Ectodermal cell (in vitro differentiated cells): ENCODE results near the gene OXSR1.
"Not testable (repeated sequence)": the region's sequence is repeated elsewhere in the genome, so short reads cannot be mapped to it uniquely, and the experiment has no call there.

ENCODE experiments used
- H3K27ac ChIP-seq: 2 replicates; pipeline ENCODE4 v1.7.0; 2013; ENCODE audit warnings: mild to moderate bottlenecking, low read depth, low read length; ENCODE audit not compliant: insufficient read depth, poor library complexity, severe bottlenecking
- H3K27me3 ChIP-seq: 2 replicates; pipeline ENCODE4 v1.7.0; 2013; ENCODE audit warnings: mild to moderate bottlenecking, low read length; ENCODE audit not compliant: insufficient read depth, control insufficient read depth, poor library complexity, severe bottlenecking
- H3K36me3 ChIP-seq: one replicate; pipeline ENCODE4 v1.7.0; 2013; ENCODE audit warnings: low read length; ENCODE audit not compliant: control insufficient read depth, insufficient read depth
- H3K4me1 ChIP-seq: one replicate; pipeline ENCODE4 v1.7.0; 2013; ENCODE audit warnings: low read length; ENCODE audit not compliant: control insufficient read depth, insufficient read depth
- H3K4me3 ChIP-seq: 2 replicates; pipeline ENCODE4 v1.7.0; 2013; ENCODE audit warnings: low read depth, low read length, control low read depth; ENCODE audit not compliant: insufficient read depth
- H3K9me3 ChIP-seq: 2 replicates; pipeline ENCODE4 v1.7.0; 2013; ENCODE audit warnings: mild to moderate bottlenecking, low read length, moderate library complexity; ENCODE audit not compliant: control insufficient read depth
- WGBS, 2 experiments: methylation state at CpG; one replicate each; pipeline ENCODE4 v1.1.7; 2013; ENCODE audit warnings: missing lambda C conversion rate in 2 of 2; 5-methylcytosine and 5-hydroxymethylcytosine counted together

OXSR1 gene

DNA sequence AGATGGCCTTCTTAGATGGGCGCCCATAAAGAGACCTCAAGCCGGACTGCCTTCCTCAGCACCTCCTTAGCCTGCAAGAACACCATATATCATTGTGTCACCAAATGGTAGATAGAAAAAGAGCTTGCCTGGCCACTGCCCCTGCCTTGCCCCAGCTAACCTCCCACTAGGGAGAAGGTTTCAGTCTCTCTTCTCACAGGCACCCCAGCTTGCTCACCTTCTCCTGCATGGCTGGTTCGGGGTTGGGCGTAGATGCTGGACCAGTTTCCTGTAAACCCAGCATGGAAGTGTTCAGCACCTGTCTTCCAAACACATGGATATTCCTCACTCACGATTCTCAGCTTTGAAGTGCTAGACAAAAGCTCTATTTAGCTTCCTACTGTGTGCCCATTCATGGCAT lies 113.5 kb downstream of the OXSR1 start:
- Histone ChIP-seq H3K36me3 (no peaks in the 10 kb centered on the region), H3K4me3 (no peak overlapping the region), H3K27ac (no peak overlapping the region), H3K9me3 (no peaks in the 10 kb centered on the region), H3K27me3 (no peaks in the 10 kb centered on the region), H3K4me1 (no peaks in the 10 kb centered on the region)
- 87 to 89% methylated on average over 5 of the region's 5 CpGs for WGBS, 2 experiments

DNA sequence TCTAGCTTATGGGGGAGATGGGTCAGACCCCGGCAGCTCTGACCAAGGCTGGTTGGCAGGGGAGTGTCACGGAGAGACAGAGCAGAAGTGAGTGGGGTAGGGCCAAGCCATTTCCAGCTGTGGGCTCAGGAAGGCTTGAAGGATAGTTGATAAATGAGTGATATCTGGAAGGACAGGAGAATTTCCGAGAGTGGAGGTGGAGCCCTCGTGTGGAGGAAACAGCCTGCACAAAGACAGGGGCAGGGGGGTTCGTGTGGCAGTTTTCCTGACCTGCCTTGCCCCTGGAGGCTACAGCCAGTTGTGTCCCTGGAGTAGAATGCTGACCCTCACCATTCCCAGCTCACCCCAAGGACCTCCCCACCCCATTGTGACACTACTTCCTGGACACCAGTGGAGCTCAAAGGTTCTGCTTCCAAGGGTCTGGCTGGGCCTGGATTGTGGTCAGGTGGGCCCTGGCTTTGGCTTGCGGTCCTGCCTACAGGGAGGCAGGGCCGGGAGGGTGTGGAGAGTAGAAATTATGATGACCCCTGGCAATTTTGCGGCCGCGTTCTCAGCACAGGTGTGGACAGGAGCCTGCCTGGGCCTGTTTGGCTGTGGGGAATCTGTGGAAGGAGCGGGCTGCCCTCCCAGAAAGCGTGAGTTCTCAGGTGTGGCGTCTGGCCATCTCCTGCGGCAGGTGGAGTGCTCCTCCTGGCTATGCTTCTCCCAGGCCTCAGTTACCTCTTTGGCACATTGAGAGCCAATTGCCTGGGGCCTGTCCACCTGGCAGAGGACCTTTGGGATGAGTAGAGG lies 116.8 kb downstream of the OXSR1 start, which contains the start of gene SLC22A14:
TSS of gene SLC22A14 (plus strand) at position 400 of the 792 bp plus-strand sequence. CDS start 23,733 bp downstream, outside the sequence.
- Histone ChIP-seq H3K27me3 (no peaks in the 10 kb centered on the region), H3K27ac (no peak within 1 kb of the TSS), H3K4me1 (no peaks in the 10 kb centered on the region), H3K36me3 (no peaks in the 10 kb centered on the region), H3K9me3 (no peaks in the 10 kb centered on the region), H3K4me3 (no peak within 1 kb of the TSS)
- WGBS, 2 experiments, result 89 to 90% methylated on average over 14 of the region's 14 CpGs

DNA sequence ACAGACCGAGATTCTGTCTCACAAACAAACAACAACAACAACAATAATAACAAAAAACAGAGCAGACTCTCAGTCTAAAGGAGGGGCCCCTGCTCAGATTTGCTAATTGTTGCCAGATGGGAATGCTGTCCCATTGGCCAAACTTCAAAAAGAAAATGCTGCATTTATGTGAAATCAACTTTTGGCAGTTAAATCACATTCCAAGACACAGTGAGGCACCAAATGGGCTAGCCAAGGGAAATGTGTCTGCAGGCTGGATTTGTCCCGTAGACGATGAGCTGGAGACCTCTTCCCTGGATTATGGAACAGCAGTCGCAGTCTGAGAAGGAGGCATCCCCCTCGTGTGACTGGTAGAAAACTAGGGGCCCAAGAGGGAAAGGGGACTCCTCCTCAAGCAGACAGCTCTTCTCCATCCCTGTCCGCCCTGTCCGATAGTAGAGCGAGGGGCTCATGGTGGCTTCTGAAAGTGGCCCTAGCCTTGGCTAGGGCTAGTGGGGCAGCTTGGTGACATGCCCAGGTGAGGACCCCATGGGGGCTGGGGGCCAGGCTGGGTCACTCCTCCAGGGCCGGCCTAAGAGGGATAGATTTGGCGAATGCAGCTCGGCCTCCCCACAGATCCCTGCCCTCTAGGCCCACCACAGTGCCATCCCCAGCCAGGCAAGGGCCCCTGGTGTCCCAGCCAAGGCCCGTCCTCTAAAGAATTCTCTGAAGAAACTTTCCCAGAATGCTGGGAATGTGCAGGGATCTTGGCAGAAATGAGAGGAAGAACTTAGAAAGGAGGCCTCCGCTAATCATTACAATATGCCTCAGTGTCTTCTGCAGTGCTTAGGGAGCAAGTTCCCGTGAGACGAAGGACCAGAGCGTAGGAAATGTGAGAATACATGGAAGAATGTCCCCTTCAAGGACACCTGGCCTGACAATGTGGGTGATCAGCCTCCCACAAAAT lies 118.7 kb downstream of the OXSR1 start:
- 92 to 93% methylated on average over 16 of the region's 16 CpGs for WGBS, 2 experiments

DNA sequence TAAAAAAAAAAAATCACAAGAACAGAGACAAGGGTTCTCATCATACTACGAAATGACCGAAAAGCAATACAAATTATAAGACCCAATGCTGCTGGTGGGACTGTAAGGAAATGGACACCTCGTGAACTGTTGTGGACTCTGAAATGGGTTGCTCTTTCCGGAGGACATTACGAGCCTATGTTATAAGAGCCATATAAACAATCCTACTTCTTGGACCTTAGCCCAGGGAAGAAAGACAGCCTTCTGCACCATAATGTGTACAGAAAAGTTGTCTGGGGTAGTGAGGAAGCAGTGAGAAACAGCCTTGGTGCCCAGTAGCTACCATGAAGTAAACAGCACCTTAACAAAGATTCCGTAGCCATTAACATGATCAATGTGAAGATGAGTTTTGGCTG lies 119.4 kb downstream of the OXSR1 start:
- no peaks in the 10 kb centered on the region for H3K27me3 ChIP-seq
- H3K9me3 ChIP-seq, result no peaks in the 10 kb centered on the region
- H3K4me1 ChIP-seq, result no peaks in the 10 kb centered on the region
- H3K27ac ChIP-seq, result no peak overlapping the region
- H3K4me3 ChIP-seq, result no peak overlapping the region
- WGBS, 2 experiments, result 96 to 97% methylated on average over 6 of the region's 6 CpGs
- H3K36me3 ChIP-seq, result no peaks in the 10 kb centered on the region

More for the DNA sequence above, 118.7 kb downstream of the OXSR1 start:
- no peaks in the 10 kb centered on the region for H3K36me3 ChIP-seq
- H3K4me1 ChIP-seq, result no peaks in the 10 kb centered on the region
- H3K27ac ChIP-seq, result no peak overlapping the region
- no peaks in the 10 kb centered on the region for H3K27me3 ChIP-seq
- no peaks in the 10 kb centered on the region for H3K9me3 ChIP-seq
- no peak overlapping the region for H3K4me3 ChIP-seq

DNA sequence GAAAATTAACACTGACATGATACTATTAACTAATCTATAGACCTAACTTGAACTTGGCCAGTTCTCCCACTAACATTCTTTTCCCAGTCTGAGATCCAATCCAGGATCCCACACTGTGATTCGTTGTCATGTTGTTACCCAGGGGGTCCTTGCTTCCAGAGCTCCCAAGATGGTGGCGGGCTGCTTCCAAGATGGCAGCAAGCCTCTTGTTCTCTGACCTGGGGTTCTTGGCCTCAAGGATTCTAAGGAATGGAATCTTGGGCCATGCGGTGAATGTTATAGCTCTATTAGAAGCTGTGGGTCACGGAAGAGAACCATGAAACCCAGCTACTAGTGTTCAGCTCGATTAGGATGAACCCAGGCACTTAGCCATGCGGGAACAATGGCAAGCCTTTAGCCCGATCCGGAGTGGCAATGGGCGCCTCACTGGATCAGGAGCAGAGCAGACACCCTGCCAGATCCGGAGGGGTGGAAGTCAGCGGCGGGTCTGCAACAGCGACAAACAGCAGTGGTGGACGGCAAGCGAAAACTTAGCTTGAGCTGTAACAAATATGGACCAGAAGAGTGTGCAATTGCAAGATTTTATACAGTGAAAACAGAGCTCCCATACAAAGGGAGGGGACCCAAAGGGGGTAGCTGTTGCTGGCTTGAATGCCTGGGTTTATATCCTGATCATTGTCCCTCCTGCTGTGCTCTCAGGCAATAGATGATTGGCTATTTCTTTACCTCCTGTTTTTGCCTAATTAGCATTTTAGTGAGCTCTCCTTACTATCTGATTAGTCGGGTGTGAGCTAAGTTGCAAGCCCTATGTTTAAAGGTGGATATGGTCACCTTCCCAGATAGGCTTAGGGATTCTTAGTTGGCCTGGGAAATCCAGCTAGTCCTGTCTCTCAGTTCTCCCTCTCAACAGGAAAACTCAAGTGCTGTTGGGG lies 124.2 kb downstream of the OXSR1 start:
- not testable (repeated sequence) for H3K4me1 ChIP-seq
- 90 to 91% methylated on average over 16 of the region's 16 CpGs for WGBS, 2 experiments

DNA sequence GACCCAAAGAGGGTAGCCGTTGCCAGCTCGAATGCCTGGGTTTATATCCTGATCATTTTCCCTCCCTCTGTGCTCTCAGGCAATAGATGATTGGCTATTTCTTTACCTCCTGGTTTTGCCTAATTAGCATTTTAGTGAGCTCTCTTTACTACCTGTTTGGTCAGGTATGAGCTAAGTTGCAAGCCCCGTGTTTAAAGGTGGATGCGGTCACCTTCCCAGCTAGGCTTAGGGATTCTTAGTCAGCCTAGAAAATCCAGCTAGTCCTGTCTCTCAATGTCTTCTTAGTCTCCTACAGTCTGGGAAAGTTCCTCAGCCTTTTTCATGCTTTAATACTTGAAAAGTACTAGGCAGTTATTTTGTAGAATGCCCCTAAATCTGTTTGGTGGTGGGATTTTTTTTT lies 131.7 kb downstream of the OXSR1 start:
- H3K9me3 ChIP-seq, H3K27me3 ChIP-seq, H3K27ac ChIP-seq, H3K4me3 ChIP-seq, H3K4me1 ChIP-seq, H3K36me3 ChIP-seq: not testable (repeated sequence)
- WGBS, 2 experiments, result 87 to 90% methylated on average over 4 of the region's 4 CpGs

More for the DNA sequence above, 124.2 kb downstream of the OXSR1 start:
- H3K36me3 ChIP-seq, H3K27ac ChIP-seq, H3K9me3 ChIP-seq, H3K27me3 ChIP-seq, H3K4me3 ChIP-seq: not testable (repeated sequence)

DNA sequence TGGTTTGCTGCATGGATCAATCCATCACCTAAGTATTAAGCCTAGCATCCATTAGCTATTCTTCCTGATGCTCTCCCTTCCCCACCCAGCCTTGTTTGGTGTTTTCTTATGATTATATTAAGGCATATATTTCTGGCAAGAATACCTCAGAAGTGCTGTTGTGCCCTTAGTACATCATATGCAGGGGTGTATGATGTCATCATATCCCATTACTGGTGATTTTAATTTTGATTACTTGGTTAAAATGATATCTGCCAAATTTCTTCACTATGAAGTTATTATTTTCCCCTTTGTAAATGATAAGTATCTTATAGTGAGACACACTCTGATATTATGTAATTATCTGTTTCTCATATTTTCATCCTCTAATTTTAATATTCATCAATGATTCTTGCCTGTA lies 132.2 kb downstream of the OXSR1 start:
- H3K36me3 ChIP-seq, result no peaks in the 10 kb centered on the region
- no peaks in the 10 kb centered on the region for H3K4me1 ChIP-seq
- H3K4me3 ChIP-seq, result no peak overlapping the region
- no peaks in the 10 kb centered on the region for H3K27me3 ChIP-seq
- no peak overlapping the region for H3K27ac ChIP-seq
- no peaks in the 10 kb centered on the region for H3K9me3 ChIP-seq

DNA sequence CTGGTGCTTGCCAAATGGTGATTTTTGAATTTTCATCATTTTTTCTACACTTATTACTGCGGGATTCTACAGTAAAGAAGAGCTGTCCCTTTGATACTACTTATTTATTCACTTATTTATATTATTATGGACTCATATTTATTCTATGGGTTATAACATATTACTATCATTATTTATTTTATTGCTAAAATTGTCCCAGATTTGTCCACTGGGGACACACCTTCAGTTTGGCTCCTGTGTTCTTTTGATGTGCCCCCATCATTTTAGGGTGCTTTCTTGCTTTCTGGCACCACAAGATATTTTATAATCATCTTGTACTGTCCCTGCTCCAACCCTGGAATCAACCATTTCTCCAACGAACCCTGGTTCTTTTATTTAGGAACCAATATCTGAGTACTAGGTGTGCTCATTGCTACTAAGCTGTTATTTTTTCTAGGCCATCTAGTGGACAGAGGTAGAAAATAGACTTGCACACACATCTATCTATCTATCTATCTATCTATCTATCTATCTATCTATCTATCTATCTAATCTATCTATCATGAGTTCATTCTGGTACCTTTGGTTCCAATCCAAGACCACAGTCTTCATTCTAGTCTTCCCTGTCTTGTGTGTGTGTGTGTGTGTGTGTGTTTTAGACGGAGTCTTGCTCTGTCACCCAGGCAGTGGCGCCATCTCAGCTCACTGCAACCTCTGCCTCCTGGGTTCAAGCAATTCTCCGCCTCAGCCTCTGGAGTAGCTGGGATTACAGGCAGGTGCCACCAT lies 132.8 kb downstream of the OXSR1 start:
- Histone ChIP-seq H3K4me3 (no peak overlapping the region), H3K27ac (no peak overlapping the region), H3K4me1 (no peaks in the 10 kb centered on the region), H3K36me3 (no peaks in the 10 kb centered on the region), H3K27me3 (no peaks in the 10 kb centered on the region), H3K9me3 (no peaks in the 10 kb centered on the region)
- 76 to 82% methylated on average over 4 of the region's 5 CpGs for WGBS, 2 experiments
